AG09309 (cell line): ENCODE results near the gene AHSA1.

ENCODE experiments used
- DNase-seq: peaks from one replicate; pipeline ENCODE4 v3.0.0-alpha.2; 2010; ENCODE audit warnings: low read depth
- H3K4me3 ChIP-seq: 2 replicates; pipeline ENCODE4 v1.5.1; 2011; ENCODE audit warnings: mild to moderate bottlenecking, low read depth, low read length, moderate library complexity; ENCODE audit not compliant: control insufficient read depth
- CTCF ChIP-seq: IDR thresholded peaks from 2 replicates; pipeline ENCODE4 v1.5.1; 2011; ENCODE audit warnings: mild to moderate bottlenecking, low read depth, low read length, inconsistent platforms; ENCODE audit not compliant: insufficient read depth, control insufficient read depth; ENCODE audit errors: missing control alignments

The AHSA1 gene

GRCh38 chr14:77478796-77479195 is 20.9 kb downstream of the AHSA1 start:
- no peak overlapping the region for H3K4me3 ChIP-seq
- TF ChIP-seq CTCF, result no peak
- no peak for DNase-seq

- DNase-seq, result no peak
- TF ChIP-seq CTCF, result no peak
- no peak overlapping the region for H3K4me3 ChIP-seq
These were observed 24.5 kb downstream of the AHSA1 start for GRCh38 chr14:77482422-77482821.

GRCh38 chr14:77485256-77485655 is 27.4 kb downstream of the AHSA1 start:
- H3K4me3 ChIP-seq, result no peak overlapping the region
- TF ChIP-seq CTCF, result no peak
- no peak for DNase-seq

- peak; percentile 43 for DNase-seq
- no peak for TF ChIP-seq CTCF
- H3K4me3 ChIP-seq, result no peak overlapping the region
These were observed 28.2 kb downstream of the AHSA1 start for GRCh38 chr14:77485901-77486678.

- no peak for TF ChIP-seq CTCF
- DNase-seq, result no peak
- H3K4me3 ChIP-seq, result no peak overlapping the region
These were observed 30.7 kb downstream of the AHSA1 start for GRCh38 chr14:77488558-77488957.

GRCh38 chr14:77489041-77489440 is 31.1 kb downstream of the AHSA1 start:
- DNase-seq, result no peak
- TF ChIP-seq CTCF, result no peak

GRCh38 chr14:77490347-77490986 is 32.6 kb downstream of the AHSA1 start:
- DNase-seq, result no peak
- TF ChIP-seq CTCF, result no peak
- H3K4me3 ChIP-seq, result no peak overlapping the region

More at GRCh38 chr14:77489041-77489440, 31.1 kb downstream of the AHSA1 start:
- no peak overlapping the region for H3K4me3 ChIP-seq
